Keratinocyte (primary cell): ENCODE data around the gene CDC14A. TPM values are rescaled to one million over a fixed set of nuclear protein-coding genes. Genes with fewer than 3 reads are reported as not detected.

Experiments used
- DNase-seq: peaks from one replicate; pipeline ENCODE4 v3.0.0-alpha.2; 2011; ENCODE audit warnings: low read depth, missing footprints, low spot score
- FAIRE-seq: peaks from 2 replicates; lab custom pipeline; 2011; peaks lifted over from hg19 to GRCh38; lab: Jason Lieb, UNC
- H2AFZ ChIP-seq: 2 replicates; pipeline ENCODE4 v1.6.0; 2012; ENCODE audit warnings: low read length, control low read depth, inconsistent platforms; ENCODE audit not compliant: control insufficient read depth
- H3K27ac ChIP-seq: 2 replicates; pipeline ENCODE4 v1.5.1; 2011; ENCODE audit warnings: low read length; ENCODE audit not compliant: control insufficient read depth, insufficient read depth
- H3K27me3 ChIP-seq: 3 replicates; pipeline ENCODE4 v1.6.0; 2011; ENCODE audit warnings: low read length; ENCODE audit not compliant: control insufficient read depth, insufficient read depth; ENCODE audit errors: extremely low read depth
- H3K36me3 ChIP-seq, 2 experiments: 2 replicates in 1 of 2; 3 replicates in 1 of 2; pipeline ENCODE4 v1.5.1; 2011; ENCODE audit warnings: low read length in 2 of 2, mild to moderate bottlenecking in 1 of 2; ENCODE audit not compliant: control insufficient read depth in 2 of 2, insufficient read depth in 2 of 2; ENCODE audit errors: extremely low read depth in 1 of 2
- H3K4me1 ChIP-seq: 3 replicates; pipeline ENCODE4 v1.5.1; 2011; ENCODE audit warnings: low read length; ENCODE audit not compliant: control insufficient read depth, insufficient read depth; ENCODE audit errors: extremely low read depth
- H3K4me2 ChIP-seq: 3 replicates; pipeline ENCODE4 v1.6.0; 2011; ENCODE audit warnings: low read depth, low read length; ENCODE audit not compliant: control insufficient read depth, insufficient read depth; ENCODE audit errors: extremely low read depth
- H3K4me3 ChIP-seq, 3 experiments: fragments of 200-600 bp in 1 of 3; sonication (generic) in 1 of 3; 2 replicates in 2 of 3; 3 replicates in 1 of 3; pipeline ENCODE4 v1.5.1; 2011 to 2016; ENCODE audit warnings: low read length in 3 of 3, mild to moderate bottlenecking in 3 of 3, control low read depth in 2 of 3, inconsistent platforms in 1 of 3, low read depth in 1 of 3, mixed read lengths in 1 of 3, mixed run types in 1 of 3, moderate library complexity in 1 of 3; ENCODE audit not compliant: control insufficient read depth in 2 of 3, insufficient read depth in 2 of 3; ENCODE audit errors: extremely low read depth in 1 of 3
- H3K79me2 ChIP-seq: 2 replicates; pipeline ENCODE4 v1.6.0; 2012; ENCODE audit warnings: low read length; ENCODE audit not compliant: control insufficient read depth, insufficient read depth
- H3K9ac ChIP-seq: 3 replicates; pipeline ENCODE4 v1.6.0; 2011; ENCODE audit warnings: low read length; ENCODE audit not compliant: control insufficient read depth, insufficient read depth; ENCODE audit errors: extremely low read depth
- H3K9me1 ChIP-seq: 3 replicates; pipeline ENCODE4 v1.6.0; 2011; ENCODE audit warnings: low read length; ENCODE audit not compliant: control insufficient read depth, insufficient read depth; ENCODE audit errors: extremely low read depth
- H3K9me3 ChIP-seq: 2 replicates; pipeline ENCODE4 v1.5.1; 2012; ENCODE audit warnings: low read depth, low read length; ENCODE audit not compliant: control insufficient read depth
- H4K20me1 ChIP-seq: 3 replicates; pipeline ENCODE4 v1.6.0; 2011; ENCODE audit warnings: low read length; ENCODE audit not compliant: control insufficient read depth, insufficient read depth; ENCODE audit errors: extremely low read depth
- EZH2 ChIP-seq: IDR thresholded peaks from one replicate; pipeline ENCODE4 v1.6.1; 2012; ENCODE audit warnings: inconsistent platforms, mild to moderate bottlenecking, low read length, moderate library complexity
- dilution Hi-C: fragments of 300-500 bp; cut with MboI; formaldehyde crosslinking; loops from one replicate; pipeline ENCODE4 v1.7.0; 2020; ENCODE audit warnings: low sequenced_read_pairs; ENCODE audit not compliant: extremely low pct_ligation_motif_present
- polyA plus RNA-seq, 5 experiments: library from polyadenylated mRNA; depleted of rRNA in 3 of 5; stranded (reverse) in 3 of 5; stranded (forward) in 1 of 5; unstranded in 1 of 5; fragments of >200 nt; gene quantifications; 1 replicate in 1 of 5; 2 replicates in 3 of 5; 3 replicates in 1 of 5; pipeline versions ENCODE4 v1.2.1 to v1.2.3, GENCODE V29; 2011 to 2012; ENCODE audit warnings: missing spikeins in 2 of 5, low read depth in 1 of 5, low replicate concordance in 1 of 5
- TF ChIP-seq, protein P1 (sequence below), 3 experiments: IDR thresholded peaks in 1 of 3; conservative IDR thresholded peaks in 1 of 3; optimal IDR thresholded peaks in 1 of 3; 2 replicates in 2 of 3; 3 replicates in 1 of 3; pipeline versions ENCODE3 to v1.5.1; 2011; ENCODE audit warnings: low read length in 3 of 3, mild to moderate bottlenecking in 3 of 3, moderate library complexity in 2 of 3, control low read depth in 1 of 3, inconsistent platforms in 1 of 3; ENCODE audit not compliant: insufficient read depth in 2 of 3; ENCODE audit errors: extremely low read depth in 1 of 3

The CDC14A gene
- polyA plus RNA-seq, 1 donor (not counting 4 experiments of a cell fraction or from before 2014, with no cell fraction given) = 2.2 TPM

DNA sequence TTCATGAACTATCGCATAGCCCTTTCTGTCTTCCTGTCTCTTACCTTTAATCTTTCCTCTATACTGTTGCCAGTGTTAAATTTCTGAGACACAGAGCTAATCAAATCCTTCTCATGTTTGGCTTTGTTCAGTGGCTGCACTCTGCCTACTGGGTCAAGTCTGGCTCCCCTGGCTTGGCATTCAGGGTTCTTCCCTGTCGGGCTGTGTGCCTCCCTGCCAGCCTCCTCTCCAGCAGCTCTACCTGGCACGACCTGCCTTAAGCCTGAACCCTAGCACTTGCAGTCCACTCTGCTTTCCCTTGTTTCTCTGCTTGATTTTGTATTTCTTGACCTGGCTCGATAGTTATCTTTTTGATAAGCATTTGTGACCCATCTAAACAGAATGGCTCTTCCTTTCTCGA is 159.5 kb downstream of the CDC14A start:
- Histone ChIP-seq H3K9me1 (no peaks in the 10 kb centered on the region), H3K9ac (no peak overlapping the region), H3K4me2 (no peak overlapping the region), H3K4me1 (no peaks in the 10 kb centered on the region), H3K9me3 (no peaks in the 10 kb centered on the region), H3K4me3 (no peak overlapping the region), H4K20me1 (no peaks in the 10 kb centered on the region), H3K79me2 (no peaks in the 10 kb centered on the region), H3K27me3 (no peaks in the 10 kb centered on the region), H3K27ac (no peak overlapping the region), H2AFZ (no peak overlapping the region), H3K36me3 (no peaks in the 10 kb centered on the region)
- TF ChIP-seq EZH2 = no peak
- TF ChIP-seq, protein P1, sequence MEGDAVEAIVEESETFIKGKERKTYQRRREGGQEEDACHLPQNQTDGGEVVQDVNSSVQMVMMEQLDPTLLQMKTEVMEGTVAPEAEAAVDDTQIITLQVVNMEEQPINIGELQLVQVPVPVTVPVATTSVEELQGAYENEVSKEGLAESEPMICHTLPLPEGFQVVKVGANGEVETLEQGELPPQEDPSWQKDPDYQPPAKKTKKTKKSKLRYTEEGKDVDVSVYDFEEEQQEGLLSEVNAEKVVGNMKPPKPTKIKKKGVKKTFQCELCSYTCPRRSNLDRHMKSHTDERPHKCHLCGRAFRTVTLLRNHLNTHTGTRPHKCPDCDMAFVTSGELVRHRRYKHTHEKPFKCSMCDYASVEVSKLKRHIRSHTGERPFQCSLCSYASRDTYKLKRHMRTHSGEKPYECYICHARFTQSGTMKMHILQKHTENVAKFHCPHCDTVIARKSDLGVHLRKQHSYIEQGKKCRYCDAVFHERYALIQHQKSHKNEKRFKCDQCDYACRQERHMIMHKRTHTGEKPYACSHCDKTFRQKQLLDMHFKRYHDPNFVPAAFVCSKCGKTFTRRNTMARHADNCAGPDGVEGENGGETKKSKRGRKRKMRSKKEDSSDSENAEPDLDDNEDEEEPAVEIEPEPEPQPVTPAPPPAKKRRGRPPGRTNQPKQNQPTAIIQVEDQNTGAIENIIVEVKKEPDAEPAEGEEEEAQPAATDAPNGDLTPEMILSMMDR (optimal IDR thresholded peaks at IDR 0.05 in 1 of 3, IDR thresholded peaks at IDR 0.05 in 1 of 3, conservative IDR thresholded peaks at IDR 0.05 in 1 of 3; ENCODE audit: extremely low read depth in 1 of 3, insufficient read depth in 2 of 3, low read length in 3 of 3) = no peak
- DNase-seq = no peak
- FAIRE-seq = no peak
- dilution Hi-C loops = no loop called here

DNA sequence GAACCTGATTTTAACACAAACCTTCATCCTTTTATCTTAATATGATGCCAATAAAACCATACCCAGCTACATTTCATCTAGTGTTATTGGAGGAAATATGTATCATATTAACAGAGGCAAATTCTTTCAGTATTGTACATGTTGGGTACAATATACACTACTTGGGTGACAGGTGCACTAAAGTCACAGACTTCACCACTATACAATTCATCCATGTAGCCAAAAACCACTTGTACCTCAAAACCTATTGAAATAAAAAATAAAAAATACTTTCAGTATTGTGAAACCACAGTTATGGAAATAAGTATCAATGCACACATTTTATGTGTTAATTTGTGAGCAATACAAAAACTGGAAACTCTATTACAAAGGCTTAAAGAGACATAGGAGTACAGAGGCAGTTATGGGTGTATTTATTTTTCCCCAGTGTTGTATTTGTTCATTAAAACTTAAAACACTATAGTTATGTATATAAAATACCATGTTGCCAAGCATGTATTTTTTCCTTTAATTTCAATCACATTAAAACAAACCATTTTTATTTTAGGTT is 160.6 kb downstream of the CDC14A start:
- no peaks in the 10 kb centered on the region for H4K20me1 ChIP-seq
- no peaks in the 10 kb centered on the region for H3K79me2 ChIP-seq
- no peak overlapping the region for H2AFZ ChIP-seq
- no peak overlapping the region for H3K4me3 ChIP-seq
- dilution Hi-C loops = no loop called here
- TF ChIP-seq, protein P1 (optimal IDR thresholded peaks at IDR 0.05 in 1 of 3, IDR thresholded peaks at IDR 0.05 in 1 of 3, conservative IDR thresholded peaks at IDR 0.05 in 1 of 3; ENCODE audit: extremely low read depth in 1 of 3, insufficient read depth in 2 of 3, low read length in 3 of 3) = no peak
- TF ChIP-seq EZH2 = no peak
- no peak overlapping the region for H3K9ac ChIP-seq
- H3K4me2 ChIP-seq = no peak overlapping the region
- FAIRE-seq = no peak
- H3K9me1 ChIP-seq = no peaks in the 10 kb centered on the region
- H3K4me1 ChIP-seq = no peaks in the 10 kb centered on the region
- H3K27me3 ChIP-seq = no peaks in the 10 kb centered on the region
- no peak overlapping the region for H3K27ac ChIP-seq
- H3K9me3 ChIP-seq = no peaks in the 10 kb centered on the region
- no peak for DNase-seq
- H3K36me3 ChIP-seq = no peaks in the 10 kb centered on the region
